ENCODE data around the gene B3GAT1. TPM values are rescaled to one million over a fixed set of nuclear protein-coding genes. Genes with fewer than 3 reads are reported as not detected.

B3GAT1 gene
- total RNA-seq, 1 experiment from 2014 or later = 34.3 TPM

- Mint-ChIP-seq H3K4me3 (no peak overlapping the region), H3K27me3 (ENCODE audit: low read depth) (peaks cover 22% of the 10 kb centered on the region), H3K9me3 (no peaks in the 10 kb centered on the region), H3K36me3 (ENCODE audit: insufficient read depth in 1 of 3, low read depth in 3 of 3) (no peaks in the 10 kb centered on the region; a peak in 1 of 7 replicates), H3K27ac (no peak overlapping the region), H3K4me1 (peaks cover 3% of the 10 kb centered on the region in 2 experiments; a peak in 2 of 4 replicates)
- Histone ChIP-seq H2BK12ac (ENCODE audit: insufficient read length, low read depth, low read length) (no peak overlapping the region), H3K23me2 (ENCODE audit: insufficient read length, low read depth, low read length, poor library complexity, severe bottlenecking) (no peaks in the 10 kb centered on the region), H3K4me2 (ENCODE audit: insufficient read depth, insufficient read length, low read length) (no peak overlapping the region), H3K4ac (ENCODE audit: low read depth, low read length) (no peak overlapping the region), H3K27me3 (ENCODE audit: insufficient read depth, low read length) (no peaks in the 10 kb centered on the region), H3K79me2 (ENCODE audit: insufficient read depth, low read length) (no peaks in the 10 kb centered on the region), H2AK5ac (ENCODE audit: insufficient read length, low read length) (no peak overlapping the region), H2AFZ (ENCODE audit: low read length) (no peak overlapping the region), H4K91ac (ENCODE audit: insufficient read length, low read depth, low read length) (no peak overlapping the region), H4K8ac (replicated peaks; ENCODE audit: insufficient read length, low read depth, low read length) (no peak overlapping the region), H2BK120ac (ENCODE audit: low read depth, low read length, poor library complexity, severe bottlenecking) (no peak overlapping the region), H3K9ac (ENCODE audit: extremely low read depth, insufficient read length, low read length) (no peak overlapping the region), H3K4me1 (ENCODE audit: insufficient read depth, low read length) (no peaks in the 10 kb centered on the region), H3K18ac (ENCODE audit: insufficient read length, low read depth, low read length) (no peak overlapping the region), H3K27ac (ENCODE audit: insufficient read length, low read depth, low read length) (no peak overlapping the region), H2BK15ac (ENCODE audit: low read depth, low read length) (no peak overlapping the region), H3K9me3 (ENCODE audit: control insufficient read depth, low read depth, low read length) (no peaks in the 10 kb centered on the region), H4K20me1 (ENCODE audit: control insufficient read depth, insufficient read depth, insufficient read length) (no peaks in the 10 kb centered on the region), H4K5ac (ENCODE audit: insufficient read length, low read depth, low read length) (no peak overlapping the region), H3K23ac (ENCODE audit: insufficient read length, low read depth, low read length) (no peak overlapping the region), H3K56ac (ENCODE audit: insufficient read length, low read depth, low read length) (no peak overlapping the region), H3K79me1 (ENCODE audit: insufficient read depth, low read depth, low read length, poor library complexity, severe bottlenecking) (no peaks in the 10 kb centered on the region), H2BK5ac (ENCODE audit: insufficient read length, low read length) (no peak overlapping the region), H2BK20ac (ENCODE audit: low read depth, low read length, poor library complexity, severe bottlenecking) (no peak overlapping the region), H3K14ac (ENCODE audit: insufficient read depth, low read length) (no peak overlapping the region), H3T11ph (ENCODE audit: low read length) (no peak overlapping the region)
- TF ChIP-seq, protein P1, sequence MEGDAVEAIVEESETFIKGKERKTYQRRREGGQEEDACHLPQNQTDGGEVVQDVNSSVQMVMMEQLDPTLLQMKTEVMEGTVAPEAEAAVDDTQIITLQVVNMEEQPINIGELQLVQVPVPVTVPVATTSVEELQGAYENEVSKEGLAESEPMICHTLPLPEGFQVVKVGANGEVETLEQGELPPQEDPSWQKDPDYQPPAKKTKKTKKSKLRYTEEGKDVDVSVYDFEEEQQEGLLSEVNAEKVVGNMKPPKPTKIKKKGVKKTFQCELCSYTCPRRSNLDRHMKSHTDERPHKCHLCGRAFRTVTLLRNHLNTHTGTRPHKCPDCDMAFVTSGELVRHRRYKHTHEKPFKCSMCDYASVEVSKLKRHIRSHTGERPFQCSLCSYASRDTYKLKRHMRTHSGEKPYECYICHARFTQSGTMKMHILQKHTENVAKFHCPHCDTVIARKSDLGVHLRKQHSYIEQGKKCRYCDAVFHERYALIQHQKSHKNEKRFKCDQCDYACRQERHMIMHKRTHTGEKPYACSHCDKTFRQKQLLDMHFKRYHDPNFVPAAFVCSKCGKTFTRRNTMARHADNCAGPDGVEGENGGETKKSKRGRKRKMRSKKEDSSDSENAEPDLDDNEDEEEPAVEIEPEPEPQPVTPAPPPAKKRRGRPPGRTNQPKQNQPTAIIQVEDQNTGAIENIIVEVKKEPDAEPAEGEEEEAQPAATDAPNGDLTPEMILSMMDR (conservative IDR thresholded peaks at IDR 0.05) = no peak
- WGBS (ENCODE audit: extremely low coverage, insufficient read length, low lambda C conversion rate) = no CpG with 5 or more reads among the region's 22 CpGs
- no peak for DNase-seq
Observed at GRCh38 chr11:134365011-134365925, 46.8 kb downstream of the B3GAT1 start.
